SK-N-SH (cell line): ENCODE measurements around the gene SPRED3. TPM values are rescaled to one million over a fixed set of nuclear protein-coding genes. Genes with fewer than 3 reads are reported as not detected.

ENCODE experiments used
- CTCF ChIA-PET: fragments of 300-600, 350-600 bp; formaldehyde crosslinking; extraction: SDS; loops from one replicate; lab custom pipeline; 2021; lab: Yijun Ruan, JAX
- POLR2A ChIA-PET: fragments of 350-600 bp; sonication (Branson Sonifier 250); formaldehyde crosslinking; extraction: SDS; loops from one replicate; lab custom pipeline; 2020; ENCODE audit warnings: antibody characterized with exemption, inconsistent platforms; lab: Yijun Ruan, JAX
- DNase-seq: peaks from one replicate; pipeline ENCODE4 v3.0.0; 2012
- H2AFZ ChIP-seq: fragments of 200-600 bp; sonication (generic); 2 replicates; pipeline ENCODE4 v1.8.1; 2016; ENCODE audit warnings: antibody characterized with exemption, mild to moderate bottlenecking, low read depth
- H3F3A ChIP-seq: fragments of 200-600 bp; sonication (generic); replicated peaks from 2 replicates; pipeline ENCODE3; 2016; ENCODE audit warnings: antibody characterized with exemption, mild to moderate bottlenecking; ENCODE audit not compliant: insufficient read depth
- H3K27ac ChIP-seq, 2 experiments: fragments of 200-500 bp in 1 of 2; fragments of 200-600 bp in 1 of 2; sonication (Bioruptor generic) in 1 of 2; sonication (generic), shearing (Covaris generic) in 1 of 2; 2 replicates each; pipeline versions ENCODE4 v1.5.1 to v1.6.1; 2014 to 2016; ENCODE audit warnings: low read depth in 2 of 2, inconsistent platforms in 1 of 2, low read length in 1 of 2, mild to moderate bottlenecking in 1 of 2, mixed read lengths in 1 of 2
- H3K27me3 ChIP-seq: fragments of 200-600 bp; sonication (generic), shearing (Covaris generic); 2 replicates; pipeline ENCODE4 v1.6.1; 2016; ENCODE audit warnings: mixed run types; ENCODE audit not compliant: insufficient read depth
- H3K36me3 ChIP-seq, 2 experiments: fragments of 200-500 bp in 1 of 2; fragments of 200-600 bp in 1 of 2; sonication (Bioruptor generic) in 1 of 2; sonication (generic) in 1 of 2; replicated peaks in 1 of 2; 2 replicates each; pipeline versions ENCODE3 to v1.5.1; 2014 to 2016; ENCODE audit warnings: low read length in 1 of 2, mild to moderate bottlenecking in 1 of 2; ENCODE audit not compliant: insufficient read depth in 2 of 2, control insufficient read depth in 1 of 2
- H3K4me1 ChIP-seq, 2 experiments: fragments of 200-500 bp in 1 of 2; fragments of 200-600 bp in 1 of 2; sonication (Bioruptor generic) in 1 of 2; sonication (generic), shearing (Covaris generic) in 1 of 2; 2 replicates each; pipeline versions ENCODE4 v1.5.1 to v1.6.1; 2014 to 2016; ENCODE audit warnings: low read depth in 1 of 2, low read length in 1 of 2, mixed run types in 1 of 2; ENCODE audit not compliant: insufficient read depth in 2 of 2, control insufficient read depth in 1 of 2
- H3K4me2 ChIP-seq: fragments of 200-600 bp; sonication (generic), shearing (Covaris generic); 2 replicates; pipeline ENCODE4 v1.6.1; 2017; ENCODE audit warnings: mixed run types
- H3K4me3 ChIP-seq, 2 experiments: fragments of 200-500 bp in 1 of 2; fragments of 200-600 bp in 1 of 2; sonication (Bioruptor generic) in 1 of 2; sonication (generic), shearing (Covaris generic) in 1 of 2; 2 replicates each; pipeline versions ENCODE4 v1.5.1 to v1.8.1; 2014 to 2016; ENCODE audit warnings: low read depth in 2 of 2, inconsistent platforms in 1 of 2, low read length in 1 of 2, mild to moderate bottlenecking in 1 of 2, mixed read lengths in 1 of 2, moderate library complexity in 1 of 2
- H3K79me2 ChIP-seq: fragments of 200-600 bp; sonication (generic); 2 replicates; pipeline ENCODE4 v1.8.1; 2017; ENCODE audit warnings: mild to moderate bottlenecking; ENCODE audit not compliant: insufficient read depth
- H3K9ac ChIP-seq: fragments of 200-600 bp; sonication (generic); 2 replicates; pipeline ENCODE4 v1.6.1; 2017; ENCODE audit warnings: mixed run types
- H3K9me2 ChIP-seq: fragments of 200-600 bp; sonication (generic); 2 replicates; pipeline ENCODE4 v1.6.1; 2017; ENCODE audit warnings: mixed run types
- H3K9me3 ChIP-seq: fragments of 200-600 bp; sonication (generic); 2 replicates; pipeline ENCODE4 v1.6.1; 2017; ENCODE audit warnings: mixed run types, mild to moderate bottlenecking, moderate library complexity
- H4K20me1 ChIP-seq: fragments of 200-600 bp; sonication (generic); 2 replicates; pipeline ENCODE4 v1.6.1; 2017; ENCODE audit warnings: mild to moderate bottlenecking, mixed run types; ENCODE audit not compliant: insufficient read depth
- CHD2 ChIP-seq: fragments of 150-350 bp; IDR thresholded peaks from 2 replicates; pipeline ENCODE4 v1.6.1; 2018; ENCODE audit warnings: low read length; ENCODE audit not compliant: partially characterized antibody
- EZH2phosphoT487 ChIP-seq: fragments of 200-600 bp; sonication (generic); IDR thresholded peaks from 2 replicates; pipeline ENCODE4 v1.6.1; 2017; ENCODE audit warnings: low read depth, mixed run types, mild to moderate bottlenecking, antibody characterized with exemption, moderate library complexity, borderline replicate concordance
- FOSL2 ChIP-seq: IDR thresholded peaks from 2 replicates; pipeline ENCODE4 v1.4.0; 2012; ENCODE audit warnings: low read depth, mild to moderate bottlenecking, moderate library complexity, borderline replicate concordance
- FOXJ3 ChIP-seq: sonication (generic); formaldehyde crosslinking; IDR thresholded peaks from 2 replicates; pipeline ENCODE4 v1.5.1; 2020; ENCODE audit warnings: mild to moderate bottlenecking, missing genetic modification reagents
- GABPA ChIP-seq: IDR thresholded peaks from 2 replicates; pipeline ENCODE4 v1.4.0; 2012; ENCODE audit warnings: low read depth, mild to moderate bottlenecking
- GATA2 ChIP-seq: sonication (generic); formaldehyde crosslinking; IDR thresholded peaks from 2 replicates; pipeline ENCODE4 v1.5.0; 2020; ENCODE audit warnings: mild to moderate bottlenecking, missing genetic modification reagents
- JUND ChIP-seq: IDR thresholded peaks from 2 replicates; pipeline ENCODE4 v1.4.0; 2012
- NFIC ChIP-seq: IDR thresholded peaks from 2 replicates; pipeline ENCODE4 v1.4.0; 2012; ENCODE audit warnings: borderline replicate concordance
- POLR2AphosphoS5 ChIP-seq: IDR thresholded peaks from 2 replicates; pipeline ENCODE4 v1.6.1; 2012; ENCODE audit warnings: low read depth, low read length
- RAD21 ChIP-seq: IDR thresholded peaks from 2 replicates; pipeline ENCODE4 v1.6.1; 2012; ENCODE audit warnings: mild to moderate bottlenecking, low read length
- RCOR1 ChIP-seq: fragments of 150-350 bp; IDR thresholded peaks from 2 replicates; pipeline ENCODE4 v1.6.1; 2017; ENCODE audit warnings: antibody characterized with exemption, low read length
- RXRA ChIP-seq: IDR thresholded peaks from 2 replicates; pipeline ENCODE4 v1.4.0; 2012; ENCODE audit warnings: low read depth, mild to moderate bottlenecking, borderline replicate concordance
- SIN3A ChIP-seq: IDR thresholded peaks from 2 replicates; pipeline ENCODE4 v1.6.1; 2012; ENCODE audit warnings: low read depth, mild to moderate bottlenecking, low read length, moderate library complexity, borderline replicate concordance
- TAF1 ChIP-seq: IDR thresholded peaks from 2 replicates; pipeline ENCODE4 v1.6.1; 2012; ENCODE audit warnings: low read depth, mild to moderate bottlenecking, low read length, moderate library complexity, borderline replicate concordance
- TCF12 ChIP-seq: IDR thresholded peaks from 2 replicates; pipeline ENCODE4 v1.4.0; 2012
- TEAD4 ChIP-seq: IDR thresholded peaks from 2 replicates; pipeline ENCODE4 v1.4.0; 2012; ENCODE audit warnings: mild to moderate bottlenecking, borderline replicate concordance; ENCODE audit not compliant: insufficient read depth
- YY1 ChIP-seq: IDR thresholded peaks from 2 replicates; pipeline ENCODE4 v1.4.0; 2012; ENCODE audit warnings: low read depth, mild to moderate bottlenecking
- WGBS: methylation state at CpG from one replicate; pipeline ENCODE4 v1.1.6; 2017; ENCODE audit warnings: low lambda C conversion rate; 5-methylcytosine and 5-hydroxymethylcytosine counted together
- polyA plus RNA-seq, 3 experiments: library from polyadenylated mRNA; depleted of rRNA; stranded (reverse); fragments of >200 nt; gene quantifications; 2 replicates each; pipeline ENCODE4 v1.2.3, GENCODE V29; 2012
- TF ChIP-seq, protein P1 (sequence below): IDR thresholded peaks from 2 replicates; pipeline ENCODE4; 2012
- TF ChIP-seq, protein P2 (sequence below): IDR thresholded peaks from 2 replicates; pipeline ENCODE4 v1.4.0; 2012; ENCODE audit warnings: low read depth, borderline replicate concordance
- TF ChIP-seq, protein P3 (sequence below): IDR thresholded peaks from 2 replicates; pipeline ENCODE4 v1.4.0; 2012; ENCODE audit warnings: low read depth

Gene SPRED3
- polyA plus RNA-seq, 1 of the 3 experiments (the other 2 are of a cell fraction): 11.1 TPM

DNA sequence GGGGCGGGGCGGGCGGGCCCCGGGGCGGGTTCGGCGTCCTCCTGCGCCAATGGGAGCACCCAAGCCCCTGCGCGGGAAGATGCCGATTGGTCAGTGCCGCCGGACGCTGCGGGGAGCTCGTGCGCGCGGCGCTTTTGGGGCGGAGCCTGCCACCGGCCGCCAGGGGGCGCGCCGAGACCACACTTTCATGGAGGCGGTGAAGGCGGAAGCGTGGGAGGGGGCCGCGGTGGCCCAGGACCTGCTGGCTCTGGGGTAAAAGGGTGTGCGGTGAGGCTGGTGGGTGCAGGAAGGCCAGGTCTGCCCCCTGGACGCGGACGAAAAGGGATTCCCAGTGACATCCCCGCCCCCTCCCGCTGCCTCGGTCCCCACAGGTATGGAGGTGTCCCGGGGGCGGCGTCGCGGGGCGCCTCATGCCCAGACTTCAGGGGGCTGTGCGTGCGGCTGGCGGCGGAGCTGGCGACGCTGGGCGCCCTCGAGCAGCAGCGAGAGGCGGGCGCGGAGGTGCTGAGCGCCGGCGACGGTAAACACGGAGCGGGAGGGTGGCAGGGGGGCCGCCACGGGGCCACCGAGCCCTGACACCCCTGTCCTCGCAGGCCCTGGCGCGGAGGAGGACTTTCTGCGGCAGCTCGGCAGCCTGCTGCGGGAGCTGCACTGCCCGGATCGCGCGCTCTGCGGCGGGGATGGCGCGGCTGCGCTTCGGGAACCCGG lies 14.6 kb downstream of the SPRED3 start, which contains the start of gene FAM98C (continued):
- no peak for TF ChIP-seq RXRA
- TF ChIP-seq RCOR1: no peak
- no peak for TF ChIP-seq TEAD4
- TF ChIP-seq FOXJ3 (CRISPR knock-in tag): no peak
- TF ChIP-seq RAD21: peak; percentile 84
- TF ChIP-seq EZH2phosphoT487: no peak
- no peak for TF ChIP-seq JUND
- TF ChIP-seq FOSL2: no peak
- peak; percentile 9; the same call in 1 of the 2 replicates for TF ChIP-seq SIN3A
- no peak for TF ChIP-seq TCF12
- no peak for TF ChIP-seq GATA2 (CRISPR knock-in tag)
- TF ChIP-seq CHD2: peak; percentile 60
- TF ChIP-seq, protein P1, sequence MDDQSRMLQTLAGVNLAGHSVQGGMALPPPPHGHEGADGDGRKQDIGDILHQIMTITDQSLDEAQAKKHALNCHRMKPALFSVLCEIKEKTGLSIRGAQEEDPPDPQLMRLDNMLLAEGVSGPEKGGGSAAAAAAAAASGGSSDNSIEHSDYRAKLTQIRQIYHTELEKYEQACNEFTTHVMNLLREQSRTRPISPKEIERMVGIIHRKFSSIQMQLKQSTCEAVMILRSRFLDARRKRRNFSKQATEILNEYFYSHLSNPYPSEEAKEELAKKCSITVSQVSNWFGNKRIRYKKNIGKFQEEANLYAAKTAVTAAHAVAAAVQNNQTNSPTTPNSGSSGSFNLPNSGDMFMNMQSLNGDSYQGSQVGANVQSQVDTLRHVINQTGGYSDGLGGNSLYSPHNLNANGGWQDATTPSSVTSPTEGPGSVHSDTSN: no peak

DNA sequence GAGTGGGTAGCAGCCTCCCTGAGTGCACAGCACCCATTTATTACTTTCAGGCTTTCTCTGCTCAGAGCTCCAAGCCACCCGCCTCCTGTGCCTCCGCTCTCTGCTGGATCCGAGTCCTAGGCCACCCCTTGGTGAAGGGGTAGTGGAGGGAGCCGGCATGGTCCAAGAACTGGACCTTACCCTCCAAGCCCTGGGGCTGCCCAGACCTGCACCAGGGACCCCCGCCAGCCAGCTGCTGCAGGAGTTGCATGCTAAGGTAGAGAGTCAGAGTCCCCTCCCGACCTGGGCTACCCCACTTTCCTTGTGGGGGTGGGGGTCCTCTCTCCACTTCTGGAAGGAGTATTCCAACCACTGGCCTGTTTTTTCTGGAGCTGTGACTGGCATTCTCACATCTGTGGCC lies 16.4 kb downstream of the SPRED3 start:
- H3K27me3 ChIP-seq: no peaks in the 10 kb centered on the region
- H3K27ac ChIP-seq: no peak overlapping the region
- 93% methylated on average over 6 of the region's 6 CpGs for WGBS

More for the DNA sequence above, 16.4 kb downstream of the SPRED3 start:
- Histone ChIP-seq H3K36me3 (peaks cover 0 to 4% of the 10 kb centered on the region in 2 experiments), H3K4me2 (no peak overlapping the region), H4K20me1 (no peaks in the 10 kb centered on the region), H3K9me3 (no peaks in the 10 kb centered on the region), H3K4me3 (no peak overlapping the region), H2AFZ (no peak overlapping the region), H3K79me2 (peaks cover 6% of the 10 kb centered on the region; the same call in 1 of the 2 replicates), H3K4me1 (no peaks in the 10 kb centered on the region; a peak in 1 of 4 replicates), H3F3A (peaks cover 9% of the 10 kb centered on the region), H3K9ac (no peak overlapping the region), H3K9me2 (no peaks in the 10 kb centered on the region)
- CTCF ChIA-PET: no interaction called here
- DNase-seq: no peak
- POLR2A ChIA-PET: no interaction called here
- TF ChIP-seq, protein P2, sequence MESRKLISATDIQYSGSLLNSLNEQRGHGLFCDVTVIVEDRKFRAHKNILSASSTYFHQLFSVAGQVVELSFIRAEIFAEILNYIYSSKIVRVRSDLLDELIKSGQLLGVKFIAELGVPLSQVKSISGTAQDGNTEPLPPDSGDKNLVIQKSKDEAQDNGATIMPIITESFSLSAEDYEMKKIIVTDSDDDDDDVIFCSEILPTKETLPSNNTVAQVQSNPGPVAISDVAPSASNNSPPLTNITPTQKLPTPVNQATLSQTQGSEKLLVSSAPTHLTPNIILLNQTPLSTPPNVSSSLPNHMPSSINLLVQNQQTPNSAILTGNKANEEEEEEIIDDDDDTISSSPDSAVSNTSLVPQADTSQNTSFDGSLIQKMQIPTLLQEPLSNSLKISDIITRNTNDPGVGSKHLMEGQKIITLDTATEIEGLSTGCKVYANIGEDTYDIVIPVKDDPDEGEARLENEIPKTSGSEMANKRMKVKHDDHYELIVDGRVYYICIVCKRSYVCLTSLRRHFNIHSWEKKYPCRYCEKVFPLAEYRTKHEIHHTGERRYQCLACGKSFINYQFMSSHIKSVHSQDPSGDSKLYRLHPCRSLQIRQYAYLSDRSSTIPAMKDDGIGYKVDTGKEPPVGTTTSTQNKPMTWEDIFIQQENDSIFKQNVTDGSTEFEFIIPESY: no peak
- no peak for TF ChIP-seq YY1
- no peak for TF ChIP-seq RXRA
- TF ChIP-seq TAF1: no peak
- no peak for TF ChIP-seq FOSL2
- no peak for TF ChIP-seq POLR2AphosphoS5
- no peak for TF ChIP-seq JUND
- TF ChIP-seq GABPA: no peak
- no peak for TF ChIP-seq TEAD4
- TF ChIP-seq SIN3A: no peak
- TF ChIP-seq NFIC: no peak
- TF ChIP-seq RAD21: no peak
- no peak for TF ChIP-seq RCOR1
- TF ChIP-seq, protein P3, sequence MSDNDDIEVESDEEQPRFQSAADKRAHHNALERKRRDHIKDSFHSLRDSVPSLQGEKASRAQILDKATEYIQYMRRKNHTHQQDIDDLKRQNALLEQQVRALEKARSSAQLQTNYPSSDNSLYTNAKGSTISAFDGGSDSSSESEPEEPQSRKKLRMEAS: no peak
